ENCODE data around the gene GHRH.

The GHRH gene

GRCh38 chr20:37301120-37301519, 39.5 kb upstream of the GHRH start:
- DNase-seq = no peak
- no peak overlapping the region for H3K4me3 ChIP-seq (ENCODE audit: insufficient read depth, low read depth, low read length, poor library complexity, severe bottlenecking)
- no peak overlapping the region for H3K27ac ChIP-seq (ENCODE audit: insufficient read depth, low read length, poor library complexity, severe bottlenecking)
- H3K9me3 ChIP-seq (ENCODE audit: control insufficient read depth, low read length) = no peaks in the 10 kb centered on the region
- no peaks in the 10 kb centered on the region for H3K4me1 ChIP-seq (ENCODE audit: control insufficient read depth, insufficient read depth, low read length, poor library complexity, severe bottlenecking)
- no peaks in the 10 kb centered on the region for H3K27me3 ChIP-seq (replicated peaks; ENCODE audit: control insufficient read depth, insufficient read depth, low read length, poor library complexity, severe bottlenecking)
- peaks cover 21% of the 10 kb centered on the region for H3K36me3 ChIP-seq (ENCODE audit: control insufficient read depth, insufficient read depth, low read length)

GRCh38 chr20:37299718-37300528, 38.3 kb upstream of the GHRH start:
- no peak for DNase-seq
- H3K9me3 ChIP-seq (ENCODE audit: control insufficient read depth, low read length) = no peaks in the 10 kb centered on the region
- H3K36me3 ChIP-seq (ENCODE audit: control insufficient read depth, insufficient read depth, low read length) = peaks cover 21% of the 10 kb centered on the region
- no peak overlapping the region for H3K4me3 ChIP-seq (ENCODE audit: insufficient read depth, low read depth, low read length, poor library complexity, severe bottlenecking)
- H3K27me3 ChIP-seq (replicated peaks; ENCODE audit: control insufficient read depth, insufficient read depth, low read length, poor library complexity, severe bottlenecking) = no peaks in the 10 kb centered on the region
- no peak overlapping the region for H3K27ac ChIP-seq (ENCODE audit: insufficient read depth, low read length, poor library complexity, severe bottlenecking)
- no peaks in the 10 kb centered on the region for H3K4me1 ChIP-seq (ENCODE audit: control insufficient read depth, insufficient read depth, low read length, poor library complexity, severe bottlenecking)

GRCh38 chr20:37298190-37298939, 36.8 kb upstream of the GHRH start:
- H3K9me3 ChIP-seq (ENCODE audit: control insufficient read depth, low read length) = no peaks in the 10 kb centered on the region
- H3K4me3 ChIP-seq (ENCODE audit: insufficient read depth, low read depth, low read length, poor library complexity, severe bottlenecking) = no peak overlapping the region
- H3K27me3 ChIP-seq (replicated peaks; ENCODE audit: control insufficient read depth, insufficient read depth, low read length, poor library complexity, severe bottlenecking) = no peaks in the 10 kb centered on the region
- no peak overlapping the region for H3K27ac ChIP-seq (ENCODE audit: insufficient read depth, low read length, poor library complexity, severe bottlenecking)
- no peaks in the 10 kb centered on the region for H3K4me1 ChIP-seq (ENCODE audit: control insufficient read depth, insufficient read depth, low read length, poor library complexity, severe bottlenecking)
- H3K36me3 ChIP-seq (ENCODE audit: control insufficient read depth, insufficient read depth, low read length) = peaks cover 21% of the 10 kb centered on the region
- DNase-seq = no peak

GRCh38 chr20:37297066-37297736, 35.6 kb upstream of the GHRH start:
- no peak for DNase-seq
- no peak overlapping the region for H3K27ac ChIP-seq (ENCODE audit: insufficient read depth, low read length, poor library complexity, severe bottlenecking)
- H3K4me3 ChIP-seq (ENCODE audit: insufficient read depth, low read depth, low read length, poor library complexity, severe bottlenecking) = no peak overlapping the region
- no peaks in the 10 kb centered on the region for H3K4me1 ChIP-seq (ENCODE audit: control insufficient read depth, insufficient read depth, low read length, poor library complexity, severe bottlenecking)
- no peaks in the 10 kb centered on the region for H3K9me3 ChIP-seq (ENCODE audit: control insufficient read depth, low read length)
- H3K36me3 ChIP-seq (ENCODE audit: control insufficient read depth, insufficient read depth, low read length) = peaks cover 14% of the 10 kb centered on the region
- H3K27me3 ChIP-seq (replicated peaks; ENCODE audit: control insufficient read depth, insufficient read depth, low read length, poor library complexity, severe bottlenecking) = no peaks in the 10 kb centered on the region

- Histone ChIP-seq H3K27me3 (replicated peaks; ENCODE audit: control insufficient read depth, insufficient read depth, low read length, poor library complexity, severe bottlenecking) (no peaks in the 10 kb centered on the region), H3K4me3 (ENCODE audit: insufficient read depth, low read depth, low read length, poor library complexity, severe bottlenecking) (no peak overlapping the region), H3K36me3 (ENCODE audit: control insufficient read depth, insufficient read depth, low read length) (peaks cover 7% of the 10 kb centered on the region), H3K4me1 (ENCODE audit: control insufficient read depth, insufficient read depth, low read length, poor library complexity, severe bottlenecking) (no peaks in the 10 kb centered on the region), H3K9me3 (ENCODE audit: control insufficient read depth, low read length) (no peaks in the 10 kb centered on the region), H3K27ac (ENCODE audit: insufficient read depth, low read length, poor library complexity, severe bottlenecking) (no peak overlapping the region)
- DNase-seq = no peak
Observed at GRCh38 chr20:37296371-37296770, 34.8 kb upstream of the GHRH start.

- Histone ChIP-seq H3K27ac (ENCODE audit: insufficient read depth, low read length, poor library complexity, severe bottlenecking) (no peak overlapping the region), H3K4me1 (ENCODE audit: control insufficient read depth, insufficient read depth, low read length, poor library complexity, severe bottlenecking) (no peaks in the 10 kb centered on the region), H3K9me3 (ENCODE audit: control insufficient read depth, low read length) (no peaks in the 10 kb centered on the region), H3K27me3 (replicated peaks; ENCODE audit: control insufficient read depth, insufficient read depth, low read length, poor library complexity, severe bottlenecking) (no peaks in the 10 kb centered on the region), H3K4me3 (ENCODE audit: insufficient read depth, low read depth, low read length, poor library complexity, severe bottlenecking) (no peak overlapping the region), H3K36me3 (ENCODE audit: control insufficient read depth, insufficient read depth, low read length) (peaks cover 4% of the 10 kb centered on the region)
- DNase-seq = no peak
Observed at GRCh38 chr20:37295595-37295994, 34.0 kb upstream of the GHRH start.

GRCh38 chr20:37295001-37295400, 33.4 kb upstream of the GHRH start:
- Histone ChIP-seq H3K4me3 (ENCODE audit: insufficient read depth, low read depth, low read length, poor library complexity, severe bottlenecking) (no peak overlapping the region), H3K9me3 (ENCODE audit: control insufficient read depth, low read length) (no peaks in the 10 kb centered on the region), H3K4me1 (ENCODE audit: control insufficient read depth, insufficient read depth, low read length, poor library complexity, severe bottlenecking) (peaks cover 4% of the 10 kb centered on the region), H3K36me3 (ENCODE audit: control insufficient read depth, insufficient read depth, low read length) (peaks cover 2% of the 10 kb centered on the region), H3K27me3 (replicated peaks; ENCODE audit: control insufficient read depth, insufficient read depth, low read length, poor library complexity, severe bottlenecking) (no peaks in the 10 kb centered on the region), H3K27ac (ENCODE audit: insufficient read depth, low read length, poor library complexity, severe bottlenecking) (no peak overlapping the region)
- no peak for DNase-seq

GRCh38 chr20:37294262-37294981, 32.8 kb upstream of the GHRH start:
- DNase-seq = no peak
- Histone ChIP-seq H3K36me3 (ENCODE audit: control insufficient read depth, insufficient read depth, low read length) (no peaks in the 10 kb centered on the region), H3K27ac (ENCODE audit: insufficient read depth, low read length, poor library complexity, severe bottlenecking) (no peak overlapping the region), H3K4me3 (ENCODE audit: insufficient read depth, low read depth, low read length, poor library complexity, severe bottlenecking) (no peak overlapping the region), H3K9me3 (ENCODE audit: control insufficient read depth, low read length) (no peaks in the 10 kb centered on the region), H3K27me3 (replicated peaks; ENCODE audit: control insufficient read depth, insufficient read depth, low read length, poor library complexity, severe bottlenecking) (no peaks in the 10 kb centered on the region), H3K4me1 (ENCODE audit: control insufficient read depth, insufficient read depth, low read length, poor library complexity, severe bottlenecking) (peaks cover 6% of the 10 kb centered on the region)

GRCh38 chr20:37293301-37293943, 31.8 kb upstream of the GHRH start:
- no peak for DNase-seq
- no peaks in the 10 kb centered on the region for H3K27me3 ChIP-seq (replicated peaks; ENCODE audit: control insufficient read depth, insufficient read depth, low read length, poor library complexity, severe bottlenecking)
- peaks cover 6% of the 10 kb centered on the region for H3K4me1 ChIP-seq (ENCODE audit: control insufficient read depth, insufficient read depth, low read length, poor library complexity, severe bottlenecking)
- no peaks in the 10 kb centered on the region for H3K36me3 ChIP-seq (ENCODE audit: control insufficient read depth, insufficient read depth, low read length)
- no peaks in the 10 kb centered on the region for H3K9me3 ChIP-seq (ENCODE audit: control insufficient read depth, low read length)
- H3K27ac ChIP-seq (ENCODE audit: insufficient read depth, low read length, poor library complexity, severe bottlenecking) = no peak overlapping the region
- no peak overlapping the region for H3K4me3 ChIP-seq (ENCODE audit: insufficient read depth, low read depth, low read length, poor library complexity, severe bottlenecking)
